PC-3 (cell line): ENCODE results near the gene GATAD2A.

ENCODE experiments used
- EZH2 ChIP-seq: fragments of 300-600 bp; sonication (generic); IDR thresholded peaks from one replicate; pipeline ENCODE4 v1.6.1; 2017; ENCODE audit warnings: antibody characterized with exemption, mild to moderate bottlenecking, low read length; ENCODE audit not compliant: unreplicated experiment
- TF ChIP-seq, protein P1 (sequence below): fragments of 300-600 bp; sonication (generic); conservative IDR thresholded peaks from 2 replicates; pipeline ENCODE4 v1.5.1; 2017; ENCODE audit warnings: antibody characterized with exemption, low read depth, mild to moderate bottlenecking, low read length

DNA sequence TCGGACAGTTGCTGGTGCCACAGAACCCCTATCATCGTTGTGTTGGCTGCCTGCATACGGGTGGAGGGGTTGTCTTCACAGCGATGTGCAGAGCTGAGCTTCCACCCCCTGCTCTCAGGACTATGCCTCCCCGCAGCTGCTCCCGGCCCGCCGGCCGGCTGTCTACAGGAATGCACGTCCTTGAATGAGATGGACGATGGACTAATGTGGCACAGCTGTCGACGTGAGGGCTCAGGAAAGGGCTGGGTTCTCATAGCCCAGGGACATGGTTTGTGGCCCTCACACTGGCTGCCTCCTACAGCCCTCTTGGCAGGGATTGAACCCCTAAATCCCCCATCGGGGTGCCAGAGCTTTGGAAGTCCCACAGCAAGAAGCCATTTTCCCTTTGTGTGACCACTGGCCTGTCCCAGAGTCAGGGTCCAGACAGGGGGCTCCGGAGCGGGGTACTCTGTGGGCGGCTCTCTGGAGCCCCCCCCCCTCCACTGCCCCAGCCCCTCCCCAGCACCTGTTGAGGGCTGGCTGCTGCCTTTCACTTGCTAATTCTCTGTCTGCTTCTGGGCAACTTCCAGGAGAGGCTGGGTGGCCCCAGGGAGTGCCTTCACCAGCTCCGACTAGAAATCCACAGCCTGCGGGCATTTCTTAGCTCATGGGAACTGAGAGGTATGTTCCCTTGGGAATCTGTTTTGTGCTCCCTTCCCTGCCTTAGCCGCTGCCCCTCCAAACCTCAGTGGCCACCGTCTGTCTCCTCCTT lies 69.7 kb downstream of the GATAD2A start:
- no peak for TF ChIP-seq EZH2
- TF ChIP-seq, protein P1, sequence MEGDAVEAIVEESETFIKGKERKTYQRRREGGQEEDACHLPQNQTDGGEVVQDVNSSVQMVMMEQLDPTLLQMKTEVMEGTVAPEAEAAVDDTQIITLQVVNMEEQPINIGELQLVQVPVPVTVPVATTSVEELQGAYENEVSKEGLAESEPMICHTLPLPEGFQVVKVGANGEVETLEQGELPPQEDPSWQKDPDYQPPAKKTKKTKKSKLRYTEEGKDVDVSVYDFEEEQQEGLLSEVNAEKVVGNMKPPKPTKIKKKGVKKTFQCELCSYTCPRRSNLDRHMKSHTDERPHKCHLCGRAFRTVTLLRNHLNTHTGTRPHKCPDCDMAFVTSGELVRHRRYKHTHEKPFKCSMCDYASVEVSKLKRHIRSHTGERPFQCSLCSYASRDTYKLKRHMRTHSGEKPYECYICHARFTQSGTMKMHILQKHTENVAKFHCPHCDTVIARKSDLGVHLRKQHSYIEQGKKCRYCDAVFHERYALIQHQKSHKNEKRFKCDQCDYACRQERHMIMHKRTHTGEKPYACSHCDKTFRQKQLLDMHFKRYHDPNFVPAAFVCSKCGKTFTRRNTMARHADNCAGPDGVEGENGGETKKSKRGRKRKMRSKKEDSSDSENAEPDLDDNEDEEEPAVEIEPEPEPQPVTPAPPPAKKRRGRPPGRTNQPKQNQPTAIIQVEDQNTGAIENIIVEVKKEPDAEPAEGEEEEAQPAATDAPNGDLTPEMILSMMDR: no peak
